NCI-H146 treated with DMSO at 0.1 percent for 48 hours (cell line): ENCODE measurements around the gene EPHA1.

Experiments used
- DNase-seq: peaks from one replicate; lab custom pipeline; 2025; ENCODE audit not compliant: unreplicated experiment; lab: John Stamatoyannopoulos, UW

Gene EPHA1

DNA sequence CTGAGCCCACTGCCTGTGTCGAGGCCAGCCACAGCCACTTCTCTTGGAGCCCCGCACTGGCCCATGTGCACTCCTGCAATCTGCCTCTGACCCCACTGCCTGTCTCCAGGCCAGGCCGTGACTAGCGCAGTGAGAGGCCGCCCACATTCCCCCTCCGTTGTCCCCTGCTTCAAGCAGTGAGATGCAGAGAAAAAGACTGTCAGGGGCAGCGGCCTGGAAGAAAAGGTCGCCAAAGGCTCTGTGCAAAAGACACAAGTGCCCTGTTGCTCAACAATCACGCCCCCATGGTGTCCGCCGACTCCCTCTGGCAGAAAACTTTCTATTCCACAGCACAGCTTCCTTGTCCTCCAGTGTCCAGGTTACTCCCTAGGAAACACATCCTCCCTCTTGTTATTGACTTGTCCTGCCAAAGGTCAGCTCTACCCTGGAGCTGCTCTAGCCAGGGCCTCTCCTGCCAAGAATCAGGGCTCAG, 56.1 kb downstream of the EPHA1 start:
- no peak for DNase-seq

DNA sequence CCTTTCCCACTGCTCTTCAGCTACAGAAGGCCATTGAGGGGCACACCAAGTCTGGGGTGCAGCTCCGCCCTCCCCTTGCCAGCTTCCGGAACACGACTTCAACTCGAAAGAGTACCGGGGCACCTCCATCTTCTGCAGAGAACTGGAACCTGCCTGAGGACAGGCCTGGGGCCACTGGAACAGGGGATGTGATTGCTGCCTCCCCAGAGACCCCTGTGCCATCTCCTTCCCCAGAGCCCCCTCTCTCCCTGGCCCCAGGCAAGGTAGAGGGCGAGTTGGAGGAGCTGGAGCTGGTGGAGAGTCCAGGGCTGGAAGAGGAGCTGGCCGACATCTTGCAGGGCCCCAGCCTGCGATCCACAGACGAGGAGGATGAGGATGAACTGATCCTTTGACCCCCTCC, 57.1 kb downstream of the EPHA1 start:
- no peak for DNase-seq

DNA sequence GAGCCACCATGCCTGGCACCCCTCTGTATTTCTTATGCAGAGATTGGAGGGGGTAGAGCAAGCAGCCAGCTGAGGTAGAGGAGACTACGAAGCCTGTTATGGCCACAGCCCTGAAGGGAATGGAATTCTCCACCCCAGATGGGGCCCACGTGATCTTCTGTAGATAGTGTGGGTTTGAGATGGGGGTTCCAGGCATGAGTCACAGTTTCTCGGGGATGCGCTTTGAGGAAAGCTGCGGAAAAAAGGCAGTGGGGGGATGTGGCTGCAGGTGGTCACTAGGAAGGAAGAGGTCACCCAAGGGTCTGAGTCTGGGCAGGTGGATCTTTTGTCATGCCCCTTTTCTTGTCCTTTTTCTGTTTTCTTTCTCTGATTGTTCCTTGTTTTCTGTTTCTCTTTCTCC, 57.6 kb downstream of the EPHA1 start:
- no peak for DNase-seq

DNA sequence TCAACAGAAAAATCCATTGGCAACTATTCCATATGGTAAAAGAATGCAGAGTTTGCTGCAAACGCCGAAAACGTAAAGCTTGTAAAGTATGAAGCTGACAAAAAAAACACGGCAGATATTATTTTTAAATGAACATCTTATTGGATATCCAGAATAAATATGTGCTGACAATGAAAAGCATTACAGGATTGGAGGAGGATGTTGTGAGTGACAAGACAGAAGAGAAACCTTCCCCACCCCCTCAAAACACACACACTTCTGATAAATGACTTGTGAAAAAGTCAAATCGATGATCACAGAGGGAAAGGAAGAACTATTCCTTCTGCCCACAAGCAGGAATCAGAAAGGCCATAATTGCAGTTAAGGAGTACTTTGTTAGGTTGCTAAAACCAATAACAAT, 60.7 kb downstream of the EPHA1 start:
- no peak for DNase-seq

DNA sequence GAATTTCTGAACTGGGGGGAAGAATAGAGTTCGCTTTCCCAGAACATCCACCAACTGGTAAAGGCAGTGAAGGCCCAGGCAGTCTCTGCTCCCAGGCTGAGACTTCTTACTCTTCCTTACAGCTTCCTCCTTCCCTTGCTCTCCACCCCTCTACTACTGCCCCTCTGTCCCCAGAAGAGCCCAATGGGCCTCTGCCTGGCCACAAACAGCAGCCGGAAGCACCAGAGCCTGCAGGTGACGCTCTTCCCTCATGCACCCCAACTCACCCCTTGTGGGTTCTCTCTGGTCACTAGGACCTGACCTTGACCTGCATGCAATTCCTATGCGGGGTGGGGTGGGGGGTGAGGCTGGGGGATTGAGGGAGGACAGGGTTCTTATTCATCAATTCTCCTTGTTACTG, 62.6 kb downstream of the EPHA1 start:
- DNase-seq = no peak

DNA sequence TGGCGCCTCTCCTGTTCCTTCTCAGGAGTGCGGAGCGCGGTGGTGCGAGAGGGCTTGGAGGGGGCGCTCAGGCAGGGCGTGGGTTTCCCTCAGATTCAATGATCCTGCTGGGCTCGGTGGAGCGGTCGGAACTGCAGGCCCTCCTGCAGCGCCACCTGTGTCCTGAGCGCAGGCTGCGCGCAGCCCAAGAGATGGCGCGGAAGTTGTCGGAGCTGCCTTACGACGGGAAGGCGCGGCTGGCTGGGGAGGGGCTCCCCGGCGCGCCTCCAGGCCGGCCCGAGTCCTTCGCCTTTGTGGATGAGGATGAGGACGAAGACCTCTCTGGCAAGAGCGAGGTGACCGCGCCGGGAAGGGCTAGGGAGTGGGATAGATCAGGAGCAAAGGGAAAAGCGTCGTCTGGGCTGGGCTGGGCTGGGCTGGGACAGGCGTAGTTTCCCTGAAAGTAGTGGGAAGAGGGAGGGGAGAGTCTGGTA, 63.2 kb downstream of the EPHA1 start:
- peak; percentile 30 for DNase-seq

DNA sequence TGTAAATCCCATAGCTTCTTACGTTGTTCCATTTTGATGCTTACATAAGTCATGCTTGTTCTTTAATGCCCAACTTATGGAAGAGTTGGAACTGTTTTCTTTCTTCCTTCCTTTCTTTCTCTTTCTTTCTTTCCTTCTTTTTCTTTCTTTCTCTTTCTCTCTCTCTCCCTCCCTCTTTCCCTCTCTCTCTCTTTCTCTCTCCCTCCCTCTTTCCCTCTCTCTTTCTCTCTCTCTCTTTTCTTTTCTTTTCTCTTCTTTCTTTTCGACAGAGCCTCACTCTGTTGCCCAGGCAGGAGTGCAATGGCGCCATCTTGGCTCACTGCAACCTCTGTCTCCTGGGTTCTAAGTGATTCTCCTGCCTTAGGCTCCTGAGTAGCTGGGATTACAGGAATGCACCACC, 65.1 kb downstream of the EPHA1 start:
- no peak for DNase-seq

DNA sequence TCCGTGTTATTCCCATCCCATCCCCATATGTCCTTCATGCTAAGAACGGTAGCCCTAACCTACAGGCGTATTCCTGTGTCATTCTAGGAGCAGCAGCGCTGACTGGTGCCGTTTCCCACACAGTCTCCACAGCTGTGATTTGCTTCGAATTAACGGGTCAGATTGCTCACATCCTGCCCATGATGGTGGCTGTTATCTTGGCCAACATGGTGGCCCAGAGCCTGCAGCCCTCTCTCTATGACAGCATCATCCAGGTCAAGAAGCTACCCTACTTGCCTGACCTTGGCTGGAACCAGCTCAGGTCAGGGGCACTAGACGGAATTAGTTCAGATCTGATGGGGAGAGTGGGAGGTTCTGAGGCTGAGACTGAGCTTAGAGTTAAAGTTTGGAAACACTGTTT, 66.8 kb downstream of the EPHA1 start:
- DNase-seq = no peak
